Liver (tissue), 9 donors: Measurements from ENCODE around the gene HMGN3. TPM values are rescaled to one million over a fixed set of nuclear protein-coding genes. Genes with fewer than 3 reads are reported as not detected.

Experiments
- DNase-seq: peaks from one replicate; pipeline ENCODE4 v3.0.0-alpha.2; 2017; ENCODE audit warnings: low spot score
- H3K27ac ChIP-seq, 2 donors: one replicate each; pipeline ENCODE4 v1.7.0; 2013; ENCODE audit warnings: inconsistent platforms in 2 of 2, low read length in 2 of 2, control low read depth in 1 of 2, low read depth in 1 of 2, mild to moderate bottlenecking in 1 of 2
- H3K27me3 ChIP-seq, 4 donors: one replicate each; pipeline versions ENCODE4 v1.6.1 to v1.7.0; 2013; ENCODE audit warnings: low read length in 3 of 4, inconsistent platforms in 1 of 4, mild to moderate bottlenecking in 1 of 4, moderate library complexity in 1 of 4; ENCODE audit not compliant: control insufficient read depth in 4 of 4, insufficient read depth in 4 of 4
- H3K36me3 ChIP-seq, 4 donors: one replicate each; pipeline versions ENCODE4 v1.6.1 to v1.7.0; 2013; ENCODE audit warnings: low read length in 3 of 4, mild to moderate bottlenecking in 3 of 4, low read depth in 1 of 4, moderate library complexity in 1 of 4; ENCODE audit not compliant: control insufficient read depth in 4 of 4, insufficient read depth in 3 of 4
- H3K4me1 ChIP-seq, 4 donors: one replicate each; pipeline versions ENCODE4 v1.6.1 to v1.7.0; 2013; ENCODE audit warnings: low read length in 3 of 4, mild to moderate bottlenecking in 3 of 4, moderate library complexity in 1 of 4; ENCODE audit not compliant: control insufficient read depth in 4 of 4, insufficient read depth in 4 of 4
- H3K4me3 ChIP-seq, 3 donors: one replicate each; pipeline versions ENCODE4 v1.6.1 to v1.7.0; 2013; ENCODE audit warnings: low read length in 3 of 3, control low read depth in 1 of 3, low read depth in 1 of 3, mild to moderate bottlenecking in 1 of 3
- H3K9ac ChIP-seq, 2 donors: one replicate each; pipeline ENCODE4 v1.7.0; 2013; ENCODE audit warnings: low read length in 2 of 2, mild to moderate bottlenecking in 2 of 2, moderate library complexity in 2 of 2, control low read depth in 1 of 2, low read depth in 1 of 2
- H3K9me3 ChIP-seq, 4 donors: one replicate each; pipeline versions ENCODE4 v1.6.1 to v1.7.0; 2013; ENCODE audit warnings: low read length in 3 of 4; ENCODE audit not compliant: control insufficient read depth in 4 of 4
- ATF3 ChIP-seq: IDR thresholded peaks from 2 replicates; pipeline ENCODE4 v1.6.1; 2016; ENCODE audit warnings: antibody characterized with exemption
- CTCF ChIP-seq: fragments of 150-350 bp; IDR thresholded peaks from 2 replicates; pipeline ENCODE4 v1.5.1; 2017; ENCODE audit warnings: improper control_type of control experiment, low read depth, low read length; ENCODE audit not compliant: missing input control
- EGR1 ChIP-seq, 2 donors: IDR thresholded peaks; 2 replicates each; pipeline ENCODE4 v1.6.1; 2016 to 2018; ENCODE audit warnings: antibody characterized with exemption in 2 of 2, low read depth in 2 of 2
- FOXA1 ChIP-seq: IDR thresholded peaks from 2 replicates; pipeline ENCODE4 v1.6.1; 2016; ENCODE audit warnings: antibody characterized with exemption
- FOXA2 ChIP-seq: IDR thresholded peaks from 2 replicates; pipeline ENCODE4 v1.6.1; 2016; ENCODE audit warnings: antibody characterized with exemption
- GABPA ChIP-seq, 2 donors: IDR thresholded peaks in 1 of 2; conservative IDR thresholded peaks in 1 of 2; 2 replicates each; pipeline ENCODE4 v1.6.1; 2016; ENCODE audit warnings: antibody characterized with exemption in 2 of 2, mild to moderate bottlenecking in 1 of 2, moderate library complexity in 1 of 2
- HNF4A ChIP-seq, 2 donors: conservative IDR thresholded peaks; 2 replicates each; pipeline ENCODE4 v1.6.1; 2016; ENCODE audit warnings: antibody characterized with exemption in 2 of 2, mild to moderate bottlenecking in 2 of 2
- HNF4G ChIP-seq: IDR thresholded peaks from 2 replicates; pipeline ENCODE4 v1.6.1; 2016; ENCODE audit warnings: antibody characterized with exemption
- JUND ChIP-seq, 2 donors: IDR thresholded peaks; 2 replicates each; pipeline ENCODE4 v1.6.1; 2016; ENCODE audit warnings: antibody characterized with exemption in 2 of 2
- MAX ChIP-seq: IDR thresholded peaks from 2 replicates; pipeline ENCODE4 v1.6.1; 2016; ENCODE audit warnings: antibody characterized with exemption
- NR2F2 ChIP-seq: IDR thresholded peaks from 2 replicates; pipeline ENCODE4 v1.6.1; 2016; ENCODE audit warnings: antibody characterized with exemption
- RAD21 ChIP-seq, 2 donors: IDR thresholded peaks; 2 replicates each; pipeline ENCODE4 v1.6.1; 2016; ENCODE audit warnings: antibody characterized with exemption in 2 of 2, mild to moderate bottlenecking in 2 of 2
- RXRA ChIP-seq, 2 donors: IDR thresholded peaks; 2 replicates each; pipeline ENCODE4 v1.6.1; 2017 to 2018; ENCODE audit warnings: antibody characterized with exemption in 2 of 2, mild to moderate bottlenecking in 1 of 2
- SP1 ChIP-seq: IDR thresholded peaks from 2 replicates; pipeline ENCODE4 v1.6.1; 2018; ENCODE audit warnings: antibody characterized with exemption, mild to moderate bottlenecking
- TAF1 ChIP-seq: conservative IDR thresholded peaks from 2 replicates; pipeline ENCODE4 v1.6.1; 2016; ENCODE audit warnings: antibody characterized with exemption, mild to moderate bottlenecking
- YY1 ChIP-seq: IDR thresholded peaks from 2 replicates; pipeline ENCODE4 v1.6.1; 2016; ENCODE audit warnings: antibody characterized with exemption, mild to moderate bottlenecking
- WGBS: extraction: QIAGEN DNeasy Blood & Tissue Kit; methylation state at CpG from one replicate; pipeline ENCODE4 v1.1.7; 2013; 5-methylcytosine and 5-hydroxymethylcytosine counted together
- polyA plus RNA-seq, 2 donors: library from polyadenylated mRNA; stranded (reverse) in 1 of 2; unstranded in 1 of 2; fragments of 200-250 nt in 1 of 2; fragments of >200 nt in 1 of 2; fragmentation: Nextera tagmentation in 1 of 2; extraction: Ambion mirVana in 1 of 2; gene quantifications; one replicate each; pipeline versions ENCODE4 v1.2.1 to v1.2.3, GENCODE V29; 2013 to 2015
- total RNA-seq, 2 donors: library from RNA; depleted of rRNA; stranded (reverse); fragments of >200 nt; gene quantifications; one replicate each; pipeline ENCODE4 v1.2.3, GENCODE V29; 2014
- TF ChIP-seq, protein P1 (sequence below): IDR thresholded peaks from 2 replicates; pipeline ENCODE4 v1.6.1; 2016; ENCODE audit warnings: antibody characterized with exemption
- TF ChIP-seq, protein P2 (sequence below): IDR thresholded peaks from 2 replicates; pipeline ENCODE4 v1.6.1; 2016; ENCODE audit warnings: antibody characterized with exemption, mild to moderate bottlenecking
- donor health status: healthy.
- donor health status: healthy.
- donor health status: healthy.
- donor health status: healthy.
- donor health status: healthy.

The HMGN3 gene
- total and polyA plus RNA-seq, 4 donors, result 26.7 to 112 (median 44.3) TPM

GRCh38 chr6:79152269-79152737 is 82.2 kb downstream of the HMGN3 start:
- no peaks in the 10 kb centered on the region for H3K36me3 ChIP-seq
- H3K9ac ChIP-seq, result no peak overlapping the region
- H3K4me1 ChIP-seq, result no peaks in the 10 kb centered on the region
- H3K9me3 ChIP-seq, result no peaks in the 10 kb centered on the region
- no peak overlapping the region for H3K27ac ChIP-seq
- no peak overlapping the region for H3K4me3 ChIP-seq
- WGBS, result 80% methylated on average over 5 of the region's 5 CpGs
- TF ChIP-seq RAD21 (IDR thresholded peaks at IDR 0.05), result no peak
- TF ChIP-seq GABPA (IDR thresholded peaks at IDR 0.05 in 1 of 2, conservative IDR thresholded peaks at IDR 0.05 in 1 of 2), result no peak
- TF ChIP-seq, protein P1, sequence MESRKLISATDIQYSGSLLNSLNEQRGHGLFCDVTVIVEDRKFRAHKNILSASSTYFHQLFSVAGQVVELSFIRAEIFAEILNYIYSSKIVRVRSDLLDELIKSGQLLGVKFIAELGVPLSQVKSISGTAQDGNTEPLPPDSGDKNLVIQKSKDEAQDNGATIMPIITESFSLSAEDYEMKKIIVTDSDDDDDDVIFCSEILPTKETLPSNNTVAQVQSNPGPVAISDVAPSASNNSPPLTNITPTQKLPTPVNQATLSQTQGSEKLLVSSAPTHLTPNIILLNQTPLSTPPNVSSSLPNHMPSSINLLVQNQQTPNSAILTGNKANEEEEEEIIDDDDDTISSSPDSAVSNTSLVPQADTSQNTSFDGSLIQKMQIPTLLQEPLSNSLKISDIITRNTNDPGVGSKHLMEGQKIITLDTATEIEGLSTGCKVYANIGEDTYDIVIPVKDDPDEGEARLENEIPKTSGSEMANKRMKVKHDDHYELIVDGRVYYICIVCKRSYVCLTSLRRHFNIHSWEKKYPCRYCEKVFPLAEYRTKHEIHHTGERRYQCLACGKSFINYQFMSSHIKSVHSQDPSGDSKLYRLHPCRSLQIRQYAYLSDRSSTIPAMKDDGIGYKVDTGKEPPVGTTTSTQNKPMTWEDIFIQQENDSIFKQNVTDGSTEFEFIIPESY, result no peak
- TF ChIP-seq YY1, result no peak
- TF ChIP-seq, protein P2, sequence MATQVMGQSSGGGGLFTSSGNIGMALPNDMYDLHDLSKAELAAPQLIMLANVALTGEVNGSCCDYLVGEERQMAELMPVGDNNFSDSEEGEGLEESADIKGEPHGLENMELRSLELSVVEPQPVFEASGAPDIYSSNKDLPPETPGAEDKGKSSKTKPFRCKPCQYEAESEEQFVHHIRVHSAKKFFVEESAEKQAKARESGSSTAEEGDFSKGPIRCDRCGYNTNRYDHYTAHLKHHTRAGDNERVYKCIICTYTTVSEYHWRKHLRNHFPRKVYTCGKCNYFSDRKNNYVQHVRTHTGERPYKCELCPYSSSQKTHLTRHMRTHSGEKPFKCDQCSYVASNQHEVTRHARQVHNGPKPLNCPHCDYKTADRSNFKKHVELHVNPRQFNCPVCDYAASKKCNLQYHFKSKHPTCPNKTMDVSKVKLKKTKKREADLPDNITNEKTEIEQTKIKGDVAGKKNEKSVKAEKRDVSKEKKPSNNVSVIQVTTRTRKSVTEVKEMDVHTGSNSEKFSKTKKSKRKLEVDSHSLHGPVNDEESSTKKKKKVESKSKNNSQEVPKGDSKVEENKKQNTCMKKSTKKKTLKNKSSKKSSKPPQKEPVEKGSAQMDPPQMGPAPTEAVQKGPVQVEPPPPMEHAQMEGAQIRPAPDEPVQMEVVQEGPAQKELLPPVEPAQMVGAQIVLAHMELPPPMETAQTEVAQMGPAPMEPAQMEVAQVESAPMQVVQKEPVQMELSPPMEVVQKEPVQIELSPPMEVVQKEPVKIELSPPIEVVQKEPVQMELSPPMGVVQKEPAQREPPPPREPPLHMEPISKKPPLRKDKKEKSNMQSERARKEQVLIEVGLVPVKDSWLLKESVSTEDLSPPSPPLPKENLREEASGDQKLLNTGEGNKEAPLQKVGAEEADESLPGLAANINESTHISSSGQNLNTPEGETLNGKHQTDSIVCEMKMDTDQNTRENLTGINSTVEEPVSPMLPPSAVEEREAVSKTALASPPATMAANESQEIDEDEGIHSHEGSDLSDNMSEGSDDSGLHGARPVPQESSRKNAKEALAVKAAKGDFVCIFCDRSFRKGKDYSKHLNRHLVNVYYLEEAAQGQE, result no peak
- no peak for TF ChIP-seq ATF3
- no peak for TF ChIP-seq EGR1 (IDR thresholded peaks at IDR 0.05; ENCODE audit: low read depth in 2 of 2)
- TF ChIP-seq SP1, result no peak
- no peak for TF ChIP-seq FOXA2
- TF ChIP-seq RXRA (IDR thresholded peaks at IDR 0.05), result no peak
- no peak for TF ChIP-seq MAX
- TF ChIP-seq TAF1, result no peak
- TF ChIP-seq JUND (IDR thresholded peaks at IDR 0.05), result no peak
- TF ChIP-seq CTCF, result no peak
- no peak for TF ChIP-seq FOXA1
- TF ChIP-seq HNF4A (conservative IDR thresholded peaks at IDR 0.05), result no peak
- no peak for TF ChIP-seq HNF4G
- TF ChIP-seq NR2F2, result no peak
- H3K27me3 ChIP-seq, result no peaks in the 10 kb centered on the region
- DNase-seq, result no peak

Other genes with a start within 250 kb of the HMGN3 start
- 10 to 100 TPM; 12.4 to 22.4 TPM for gene PHIP, start 156.4 kb downstream of the HMGN3 start, total RNA-seq
- gene PHIP, start 156.4 kb downstream of the HMGN3 start, polyA plus RNA-seq, result 1 to 10 TPM; 1.6 to 6.4 TPM